ENCODE measurements around the gene FMNL2.
"Not testable (repeated sequence)": the region's sequence is repeated elsewhere in the genome, so short reads cannot be mapped to it uniquely, and the experiment has no call there.

The FMNL2 gene

DNA sequence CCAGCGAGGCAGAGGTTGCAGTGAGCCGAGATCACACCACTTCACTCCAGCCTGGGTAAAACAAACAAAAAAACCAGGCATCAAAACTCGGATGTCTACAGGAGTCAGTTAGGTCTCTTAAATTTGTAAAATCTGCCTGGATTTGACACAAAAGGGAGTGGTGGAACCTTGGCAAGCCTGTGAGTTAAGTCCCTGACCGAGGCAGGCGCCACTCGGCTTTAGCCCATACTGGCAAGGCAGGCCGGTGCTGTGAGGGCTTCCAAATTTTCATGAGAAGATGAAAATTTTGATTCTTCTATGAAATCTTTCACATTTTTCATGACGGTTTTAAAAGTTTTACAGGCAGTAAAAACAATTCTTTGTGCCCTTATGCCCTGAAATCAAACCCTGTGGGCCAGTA is 165.8 kb downstream of the FMNL2 start:
- no peak for DNase-seq

- no peak for DNase-seq
Observed at GRCh38 chr2:152501666-152502065, 166.7 kb downstream of the FMNL2 start.

GRCh38 chr2:152504618-152505017 is 169.6 kb downstream of the FMNL2 start:
- DNase-seq, result no peak

- no peak for DNase-seq
Observed at GRCh38 chr2:152505495-152505906, 170.5 kb downstream of the FMNL2 start.

GRCh38 chr2:152506843-152507242 is 171.9 kb downstream of the FMNL2 start:
- no peak for DNase-seq

DNA sequence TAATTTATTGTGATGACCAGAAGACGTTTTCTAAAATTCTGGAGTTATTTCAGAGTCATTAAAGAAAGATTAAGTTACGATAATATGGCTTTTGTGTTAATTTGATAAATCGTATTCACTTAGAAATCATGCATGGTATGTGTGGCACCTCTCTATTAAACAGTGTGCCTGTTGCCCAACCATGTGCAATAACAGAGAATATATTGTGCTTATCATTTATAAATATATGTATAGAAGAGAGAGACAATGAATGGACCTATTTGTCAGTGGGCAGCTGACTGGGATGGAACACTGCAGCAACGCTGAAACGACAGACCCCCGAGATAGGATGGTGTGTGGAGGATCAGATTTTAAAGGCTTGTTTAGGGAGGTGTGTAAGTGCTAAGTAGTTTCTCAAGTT is 172.9 kb downstream of the FMNL2 start:
- DNase-seq, result no peak

DNA sequence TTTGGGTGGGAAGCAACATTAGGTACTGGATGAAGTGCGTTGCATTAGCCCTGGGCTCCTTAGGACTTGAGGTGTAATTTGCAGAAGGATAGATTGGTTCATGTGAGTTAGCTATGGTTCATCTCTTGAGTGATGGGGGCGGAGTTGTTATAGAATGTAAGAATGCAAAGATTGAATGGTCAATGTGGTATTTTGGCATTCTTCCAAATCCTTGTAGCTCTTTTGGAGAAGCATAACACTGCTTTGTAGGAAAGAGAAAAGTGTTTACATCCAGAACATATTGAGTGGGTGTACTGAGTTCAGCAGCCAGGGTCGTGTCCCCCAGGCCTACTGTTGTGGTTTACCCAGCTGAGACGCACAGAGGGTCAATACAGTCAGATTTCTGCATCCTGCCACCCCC is 173.5 kb downstream of the FMNL2 start:
- DNase-seq, result no peak

DNA sequence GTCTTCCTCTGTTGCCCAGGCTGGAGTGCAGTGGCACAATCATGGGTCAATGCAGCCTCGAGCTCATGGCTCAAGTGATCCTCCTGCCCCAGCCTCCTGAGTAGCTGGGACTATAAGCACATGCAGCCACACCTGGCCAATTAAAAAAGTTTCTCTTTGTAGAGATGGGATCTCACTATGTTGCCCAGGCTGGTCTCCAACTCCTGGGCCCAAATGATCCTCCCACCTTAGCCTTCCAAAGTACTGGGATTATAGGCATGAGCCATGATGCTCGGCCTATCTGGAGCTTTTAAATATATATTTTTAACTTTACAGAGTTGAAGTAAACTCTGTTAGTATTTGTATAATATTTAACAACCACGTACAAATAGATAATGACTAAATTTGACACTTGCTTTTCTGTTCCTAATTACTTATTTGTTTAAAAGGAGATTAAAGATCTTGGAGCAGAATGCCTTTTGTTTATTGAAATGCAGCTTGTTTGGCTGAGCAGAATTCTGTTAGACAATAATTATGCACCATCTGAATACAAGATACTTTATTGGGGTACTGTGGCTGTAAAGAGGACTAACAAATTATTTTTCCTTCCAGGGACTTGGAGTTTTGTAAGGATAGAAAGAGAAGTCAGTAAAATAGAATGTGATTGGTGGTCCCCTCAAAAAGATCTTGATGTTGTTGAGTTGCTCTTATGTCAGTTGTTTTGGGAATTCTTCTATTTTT is 175.0 kb downstream of the FMNL2 start:
- DNase-seq, result no peak

DNA sequence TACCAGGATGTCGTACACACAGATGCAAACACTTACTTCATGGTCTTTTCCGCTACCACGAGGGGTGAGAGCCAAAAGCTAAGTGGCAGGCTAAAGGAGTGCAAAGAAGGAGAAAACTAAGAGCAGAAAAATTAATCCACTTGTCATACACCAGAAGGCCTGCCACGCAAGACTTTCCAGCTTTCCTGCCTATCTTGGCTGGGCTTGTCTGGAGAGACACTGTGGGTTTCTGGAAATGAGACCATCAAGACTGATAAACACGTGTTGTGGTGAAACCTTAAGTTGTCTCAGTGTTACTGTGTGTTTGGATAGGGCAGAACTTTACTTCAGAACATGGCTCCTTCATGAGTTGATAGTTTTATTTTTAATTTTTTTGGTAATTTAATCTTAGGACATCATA is 175.6 kb downstream of the FMNL2 start:
- no peak for DNase-seq

DNA sequence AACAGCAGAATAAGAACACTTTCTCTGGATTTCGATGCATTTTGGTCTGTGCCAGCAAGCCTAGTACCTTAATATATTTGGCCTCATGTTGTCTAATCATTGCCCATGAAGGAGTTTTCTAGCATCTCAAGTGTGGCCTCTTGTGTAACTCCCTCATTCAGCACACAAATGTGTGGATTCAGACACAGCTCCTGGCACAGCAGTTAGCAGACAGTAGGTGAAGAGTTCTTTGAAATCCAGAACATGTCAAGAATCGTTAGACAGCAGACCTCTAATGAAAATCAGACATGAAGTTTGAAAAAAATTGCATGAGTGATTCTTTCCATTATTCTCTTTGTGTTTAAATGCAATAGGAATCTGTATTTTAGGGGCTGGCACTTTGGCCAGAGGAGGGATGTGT is 177.0 kb downstream of the FMNL2 start:
- DNase-seq, result no peak

GRCh38 chr2:152513029-152513428 is 178.1 kb downstream of the FMNL2 start:
- DNase-seq, result no peak

GRCh38 chr2:152513681-152514080 is 178.7 kb downstream of the FMNL2 start:
- no peak for DNase-seq

DNA sequence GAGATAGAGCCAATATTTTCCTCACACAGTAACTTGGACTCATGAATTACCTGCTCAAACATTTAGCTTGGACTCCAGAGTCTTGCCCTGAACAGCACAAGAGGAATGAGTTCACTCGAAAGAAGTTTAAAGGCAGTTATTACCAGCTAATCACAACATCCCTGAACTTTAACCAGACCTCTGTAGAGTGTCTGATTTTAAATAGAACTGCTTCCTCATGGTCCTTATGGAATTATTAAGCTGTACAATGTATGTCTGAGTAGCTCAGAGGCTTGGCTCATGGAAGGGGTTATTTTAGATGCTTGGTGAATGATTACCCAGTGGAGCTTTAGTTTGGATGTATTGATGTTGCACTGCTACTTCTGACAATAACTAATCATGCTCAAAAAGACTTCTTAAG is 183.1 kb downstream of the FMNL2 start:
- DNase-seq, result no peak

DNA sequence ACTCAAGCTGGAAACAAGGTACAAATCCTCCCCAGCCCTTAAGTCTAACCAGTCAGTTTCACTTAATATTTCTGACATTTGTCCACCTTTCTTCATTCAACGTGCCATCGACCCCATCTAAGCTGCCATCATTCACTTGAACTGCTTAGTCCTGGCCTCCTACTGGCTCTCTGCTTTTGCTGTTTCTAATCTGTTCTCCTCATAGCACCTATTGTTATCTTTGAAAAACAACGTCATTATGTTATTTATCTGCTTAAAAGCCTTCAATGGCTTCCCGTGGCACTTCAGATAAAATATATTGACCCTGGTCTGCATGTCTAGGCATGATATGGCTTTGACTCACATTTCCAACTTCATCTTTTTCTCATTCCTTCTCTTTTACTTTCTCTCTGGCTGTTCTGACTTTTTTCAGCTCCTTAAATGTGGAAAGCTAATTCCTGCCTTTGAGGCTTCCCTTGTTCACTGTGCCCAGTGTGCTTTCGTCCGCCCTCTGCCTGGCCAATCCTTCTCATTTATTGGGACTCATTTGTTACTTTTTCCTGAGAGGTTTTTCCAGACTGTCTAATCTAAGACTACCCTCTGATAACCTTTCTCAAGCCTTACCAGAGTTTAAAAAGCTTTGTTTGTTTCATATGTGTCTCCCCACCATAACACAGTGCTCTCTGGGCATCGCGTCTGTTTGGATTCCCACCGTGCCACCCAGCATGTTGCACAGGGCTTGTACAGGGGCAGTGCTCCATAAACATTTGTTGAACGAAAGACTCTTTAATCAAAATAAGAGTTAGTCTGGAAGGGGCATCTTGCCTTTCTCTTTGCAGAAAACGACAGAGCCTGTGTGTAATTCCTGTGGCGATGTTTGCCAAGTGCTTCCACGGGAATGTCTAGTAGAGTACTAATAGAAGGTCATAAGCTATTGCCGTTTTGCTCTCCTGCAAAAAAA is 183.9 kb downstream of the FMNL2 start:
- no peak for DNase-seq

DNA sequence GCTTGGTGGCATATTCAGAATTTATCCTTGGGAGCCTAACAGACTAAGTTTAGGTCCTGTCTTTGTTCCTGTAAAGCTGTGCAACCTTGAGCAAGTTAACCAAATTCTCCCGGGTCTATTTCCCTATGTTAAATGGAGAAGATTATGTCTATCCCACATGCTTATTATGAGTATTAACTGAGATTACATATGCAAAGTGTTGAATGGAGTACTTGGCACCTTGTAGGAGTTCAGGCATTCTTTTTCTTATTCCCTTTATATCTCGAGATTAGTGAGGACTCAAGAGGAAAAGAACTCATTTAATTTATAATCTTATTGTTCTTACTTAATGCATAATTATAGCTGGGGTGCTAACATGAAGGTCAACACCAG is 184.6 kb downstream of the FMNL2 start:
- no peak for DNase-seq

DNA sequence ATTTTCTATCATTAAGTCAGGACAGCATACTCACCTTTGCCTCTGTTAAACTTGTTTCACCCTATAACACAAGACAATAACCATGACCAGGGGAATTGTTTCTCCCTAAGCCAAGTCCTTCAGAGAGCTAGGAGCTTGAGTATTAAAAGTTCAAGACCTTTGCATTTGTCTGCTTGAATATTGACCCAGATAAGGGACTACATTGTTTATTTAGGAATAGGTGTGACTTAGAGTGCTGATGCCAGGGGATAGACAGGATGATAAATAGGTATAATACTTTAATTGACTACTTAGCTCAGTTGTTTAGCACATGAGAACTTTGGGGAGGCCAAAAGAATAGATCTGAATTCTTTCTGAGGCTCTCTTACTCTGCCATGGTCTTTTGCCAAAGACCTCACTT is 185.8 kb downstream of the FMNL2 start:
- no peak for DNase-seq

- DNase-seq, result not testable (repeated sequence)
Observed at GRCh38 chr2:152522446-152522845, 187.5 kb downstream of the FMNL2 start.

- DNase-seq, result no peak
Observed at GRCh38 chr2:152523091-152523490, 188.1 kb downstream of the FMNL2 start.

DNA sequence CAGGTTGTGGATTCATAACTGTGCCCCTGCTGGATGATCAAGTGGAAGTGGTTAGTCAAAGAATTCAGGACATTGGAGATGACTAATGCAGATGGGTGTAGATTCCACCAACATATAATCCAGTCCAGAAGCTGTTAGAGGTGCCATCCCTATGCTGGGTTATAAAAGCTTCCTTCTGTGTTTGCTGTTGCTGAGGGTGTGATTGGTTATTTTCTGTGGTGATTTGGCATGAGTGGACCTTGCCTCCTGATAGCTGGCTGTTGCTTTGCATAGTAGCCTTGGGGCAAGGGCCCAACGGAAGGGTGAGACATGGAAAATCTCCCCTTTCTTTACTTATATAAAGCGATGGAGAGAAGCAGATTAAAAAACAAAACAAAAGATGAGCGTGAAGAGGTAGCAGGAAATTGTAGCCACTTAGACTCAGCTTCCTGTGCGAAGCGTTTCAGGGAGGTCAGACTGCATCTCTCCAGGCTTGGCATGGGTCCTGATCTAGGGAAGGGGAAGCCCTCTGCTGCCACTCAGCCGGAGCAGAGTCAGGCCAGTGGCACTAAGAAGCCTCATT is 190.4 kb downstream of the FMNL2 start:
- no peak for DNase-seq

GRCh38 chr2:152529420-152530115 is 194.6 kb downstream of the FMNL2 start:
- DNase-seq, result no peak

DNA sequence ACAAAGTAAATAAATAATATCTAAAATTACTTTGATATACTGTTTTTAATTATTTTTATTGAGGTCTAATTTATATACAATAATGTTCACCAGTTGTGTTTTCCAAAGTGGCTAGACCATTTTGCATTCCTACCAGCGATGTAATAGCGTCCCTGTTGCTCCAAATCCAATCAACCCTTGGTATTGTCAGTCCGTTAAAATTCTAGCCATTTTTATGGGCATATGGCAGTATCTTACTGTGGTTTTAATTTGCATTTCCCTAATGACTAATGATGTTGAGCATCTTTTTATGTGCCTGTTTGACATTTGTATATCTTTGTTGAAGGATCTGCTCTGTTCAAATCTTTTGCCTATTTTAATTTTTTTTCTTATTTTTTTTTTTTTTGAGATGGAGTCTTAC is 197.3 kb downstream of the FMNL2 start:
- no peak for DNase-seq

DNA sequence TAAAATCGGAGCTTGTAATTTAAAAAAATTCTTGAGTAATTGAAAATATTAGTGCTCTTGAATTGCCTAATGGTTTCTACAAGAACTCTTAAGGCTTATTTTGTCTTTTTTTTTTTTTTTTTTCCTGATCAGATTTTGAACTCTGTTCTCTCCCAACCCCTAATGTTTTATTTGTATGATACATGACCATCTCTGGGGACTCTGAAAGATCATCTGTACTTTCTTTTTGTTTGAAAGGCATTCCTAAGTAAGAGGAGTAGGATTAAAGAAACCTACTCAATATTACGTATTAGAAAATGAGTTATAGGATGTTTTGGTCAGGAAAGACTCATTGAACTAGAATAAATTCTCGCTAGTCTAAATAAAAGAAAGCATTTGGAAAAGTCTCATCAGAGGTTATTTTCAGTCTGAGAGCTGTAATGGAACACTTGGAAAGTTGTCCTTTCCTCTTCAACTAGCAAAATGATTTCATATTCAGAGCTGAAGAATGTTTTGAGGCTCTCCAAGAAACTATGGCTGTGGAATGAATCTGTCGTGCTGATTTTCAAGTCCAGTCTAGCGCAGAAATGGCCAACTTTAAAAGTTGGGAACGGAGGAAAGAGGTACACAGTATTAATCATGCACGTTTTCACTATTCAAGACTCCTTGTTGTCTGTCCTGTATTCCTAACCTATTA is 199.6 kb downstream of the FMNL2 start:
- no peak for DNase-seq

Data from activated T-cell treated with anti-CD3 and anti-CD28 coated beads, Interleukin-2, amount 50 U/mL, for 1 hour (primary cell).